GM23338 (cell line): ENCODE data around the gene IFITM10. TPM values are rescaled to one million over a fixed set of nuclear protein-coding genes. Genes with fewer than 3 reads are reported as not detected.

ENCODE experiments used
- ATAC-seq: fragments of 200-7000 bp; cut with Tn5 transposase; 3 replicates; pipeline ENCODE4 v1.9.1; 2020
- DNase-seq: peaks from one replicate; pipeline ENCODE4 v3.0.0-alpha.2; 2015; ENCODE audit warnings: low spot score
- H2AFZ ChIP-seq: fragments of 200-600 bp; sonication (generic); 2 replicates; pipeline ENCODE4 v1.8.0; 2016; ENCODE audit warnings: antibody characterized with exemption, mild to moderate bottlenecking, moderate library complexity
- H3F3A ChIP-seq: fragments of 200-600 bp; sonication (generic); replicated peaks from 2 replicates; pipeline ENCODE4 v1.8.0; 2017; ENCODE audit warnings: antibody characterized with exemption, mixed run types, low read depth
- H3K27ac ChIP-seq: fragments of 200-600 bp; sonication (generic); 2 replicates; pipeline ENCODE4 v1.6.1; 2016; ENCODE audit warnings: low read depth
- H3K27me3 ChIP-seq: fragments of 200-600 bp; sonication (generic); 2 replicates; pipeline ENCODE4 v1.8.0; 2016; ENCODE audit warnings: mild to moderate bottlenecking, mixed run types, moderate library complexity; ENCODE audit not compliant: insufficient read depth
- H3K36me3 ChIP-seq: fragments of 200-600 bp; sonication (generic); 2 replicates; pipeline ENCODE4 v1.8.0; 2016; ENCODE audit warnings: mild to moderate bottlenecking; ENCODE audit not compliant: insufficient read depth
- H3K4me1 ChIP-seq: fragments of 200-600 bp; sonication (generic); 2 replicates; pipeline ENCODE4 v1.8.0; 2016; ENCODE audit warnings: mild to moderate bottlenecking, moderate library complexity; ENCODE audit not compliant: insufficient read depth
- H3K4me2 ChIP-seq: fragments of 200-600 bp; sonication (generic); 2 replicates; pipeline ENCODE4 v1.7.1; 2017; ENCODE audit warnings: mixed run types
- H3K4me3 ChIP-seq: fragments of 200-600 bp; sonication (generic); 2 replicates; pipeline ENCODE4 v1.6.1; 2016; ENCODE audit warnings: mixed run types
- H3K79me2 ChIP-seq: fragments of 200-600 bp; sonication (generic); replicated peaks from 2 replicates; pipeline ENCODE4 v1.8.0; 2017; ENCODE audit warnings: mild to moderate bottlenecking; ENCODE audit not compliant: insufficient read depth
- H3K9me2 ChIP-seq: fragments of 200-600 bp; sonication (generic); 2 replicates; pipeline ENCODE4 v1.8.0; 2017; ENCODE audit not compliant: insufficient read depth
- H4K20me1 ChIP-seq: fragments of 200-600 bp; sonication (generic); replicated peaks from 2 replicates; pipeline ENCODE4 v1.8.0; 2017; ENCODE audit warnings: mild to moderate bottlenecking; ENCODE audit not compliant: insufficient read depth
- H3K27ac Mint-ChIP-seq: 2 replicates; pipeline ENCODE4 v1.8.0; 2020; ENCODE audit warnings: inconsistent platforms, mild to moderate bottlenecking, moderate library complexity, mixed read lengths
- H3K27me3 Mint-ChIP-seq: 3 replicates; pipeline ENCODE4 v1.8.0; 2022; ENCODE audit warnings: low read depth, mild to moderate bottlenecking, moderate library complexity, mixed read lengths, inconsistent platforms; ENCODE audit not compliant: insufficient read depth, poor library complexity
- H3K36me3 Mint-ChIP-seq: 3 replicates; pipeline ENCODE4 v1.8.0; 2021; ENCODE audit warnings: low read depth, mild to moderate bottlenecking, inconsistent platforms, moderate library complexity, mixed read lengths
- H3K4me1 Mint-ChIP-seq: 3 replicates; pipeline ENCODE4 v1.8.0; 2020; ENCODE audit warnings: mild to moderate bottlenecking, inconsistent platforms, mixed read lengths
- H3K4me3 Mint-ChIP-seq: 3 replicates; pipeline ENCODE4 v1.8.0; 2021; ENCODE audit warnings: moderate library complexity, mild to moderate bottlenecking, inconsistent platforms, mixed read lengths
- H3K9me3 Mint-ChIP-seq: 3 replicates; pipeline ENCODE4 v1.8.0; 2020; ENCODE audit warnings: moderate library complexity, mild to moderate bottlenecking, inconsistent platforms, mixed read lengths
- CTCF ChIP-seq, 2 experiments: fragments of 200-600 bp in 1 of 2; sonication (generic) in 1 of 2; conservative IDR thresholded peaks; 2 replicates each; pipeline versions ENCODE4 v1.5.1 to v1.6.1; 2016 to 2017; ENCODE audit warnings: antibody characterized with exemption in 2 of 2, low read depth in 2 of 2, mild to moderate bottlenecking in 2 of 2, moderate library complexity in 1 of 2
- ETS1 ChIP-seq: IDR thresholded peaks from 2 replicates; pipeline ENCODE4 v1.6.1; 2016; ENCODE audit warnings: antibody characterized with exemption
- EZH2 ChIP-seq: fragments of 200-600 bp; sonication (generic); IDR thresholded peaks from one replicate; pipeline ENCODE4 v1.8.0; 2017; ENCODE audit warnings: antibody characterized with exemption, mild to moderate bottlenecking, low read depth; ENCODE audit not compliant: unreplicated experiment
- EZH2phosphoT487 ChIP-seq: fragments of 200-600 bp; sonication (generic); IDR thresholded peaks from one replicate; pipeline ENCODE4 v1.8.1; 2018; ENCODE audit warnings: antibody characterized with exemption; ENCODE audit not compliant: unreplicated experiment
- JUNB ChIP-seq: IDR thresholded peaks from one replicate; pipeline ENCODE4 v1.6.1; 2016; ENCODE audit warnings: antibody characterized with exemption; ENCODE audit not compliant: unreplicated experiment
- NANOG ChIP-seq: IDR thresholded peaks from 2 replicates; pipeline ENCODE4 v1.6.1; 2016; ENCODE audit warnings: antibody characterized with exemption, borderline replicate concordance
- ZNF114 ChIP-seq: fragments of 250-450 bp; sonication (Bioruptor Pico); IDR thresholded peaks from 2 replicates; pipeline ENCODE4 v1.5.0; 2020; ENCODE audit warnings: mild to moderate bottlenecking, moderate library complexity
- polyA plus RNA-seq: library from polyadenylated mRNA; unstranded; fragments of >200 nt; fragmentation: Nextera tagmentation; extraction: Ambion mirVana; gene quantifications from 2 replicates; pipeline ENCODE4 v1.2.1, GENCODE V29; 2016
- total RNA-seq: library from RNA; depleted of rRNA; stranded (reverse); fragments of >200 nt; shearing (Covaris generic); gene quantifications from 2 replicates; pipeline ENCODE4 v1.2.3, GENCODE V29; 2014
- TF ChIP-seq, protein P1 (sequence below): IDR thresholded peaks from one replicate; pipeline ENCODE4 v1.6.1; 2018; ENCODE audit warnings: antibody characterized with exemption; ENCODE audit not compliant: unreplicated experiment

IFITM10 gene
- total and polyA plus RNA-seq, 2 experiments from 2014 or later = 0.06 TPM; not detected in 1

DNA sequence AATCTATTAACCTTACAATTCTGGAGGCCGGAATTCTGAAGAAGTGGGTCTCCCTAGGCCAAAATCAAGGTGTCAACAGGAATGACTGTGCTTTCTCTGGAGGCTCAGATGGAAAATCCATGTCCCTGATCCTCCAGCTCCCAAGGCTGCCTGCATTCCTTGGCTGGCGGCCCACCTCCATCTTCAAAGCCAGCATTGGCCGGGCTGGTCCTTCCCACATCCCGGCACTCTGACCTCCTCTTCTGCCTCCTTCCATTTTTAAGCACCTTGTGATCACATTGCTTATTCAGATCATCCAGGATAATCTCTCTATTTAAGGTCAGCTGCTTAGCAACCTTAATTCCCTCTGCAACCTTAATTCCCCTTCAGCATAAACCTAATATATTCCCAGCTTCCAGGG, 36.1 kb upstream of the IFITM10 start:
- Histone ChIP-seq H3K36me3 (no peaks in the 10 kb centered on the region), H3K27ac (no peak overlapping the region), H3K4me1 (no peaks in the 10 kb centered on the region), H3K27me3 (no peaks in the 10 kb centered on the region), H2AFZ (no peak overlapping the region), H3K9me2 (no peaks in the 10 kb centered on the region), H3F3A (no peaks in the 10 kb centered on the region), H4K20me1 (no peaks in the 10 kb centered on the region), H3K4me3 (no peak overlapping the region), H3K4me2 (no peak overlapping the region), H3K79me2 (no peaks in the 10 kb centered on the region)
- Mint-ChIP-seq H3K4me3 (no peak overlapping the region), H3K27ac (no peak overlapping the region), H3K9me3 (no peaks in the 10 kb centered on the region), H3K4me1 (peaks cover 2% of the 10 kb centered on the region; the same call in 1 of the 3 replicates), H3K36me3 (no peaks in the 10 kb centered on the region), H3K27me3 (peaks cover 9% of the 10 kb centered on the region)
- DNase-seq (no peak), ATAC-seq (no peak)
- TF ChIP-seq EZH2phosphoT487 = no peak
- TF ChIP-seq ETS1 = no peak
- no peak for TF ChIP-seq NANOG
- TF ChIP-seq CTCF (conservative IDR thresholded peaks at IDR 0.05; ENCODE audit: low read depth in 2 of 2) = no peak

GRCh38 chr11:1785749-1786413, 35.5 kb upstream of the IFITM10 start:
- Mint-ChIP-seq H3K4me3 (no peak overlapping the region), H3K4me1 (peaks cover 2% of the 10 kb centered on the region; the same call in 1 of the 3 replicates), H3K27me3 (peaks cover 9% of the 10 kb centered on the region), H3K27ac (no peak overlapping the region), H3K9me3 (no peaks in the 10 kb centered on the region), H3K36me3 (no peaks in the 10 kb centered on the region)
- Histone ChIP-seq H3K79me2 (no peaks in the 10 kb centered on the region), H3K4me3 (no peak overlapping the region), H3K27ac (no peak overlapping the region), H3K36me3 (no peaks in the 10 kb centered on the region), H2AFZ (no peak overlapping the region), H3K9me2 (no peaks in the 10 kb centered on the region), H4K20me1 (no peaks in the 10 kb centered on the region), H3K27me3 (no peaks in the 10 kb centered on the region), H3F3A (no peaks in the 10 kb centered on the region), H3K4me1 (no peaks in the 10 kb centered on the region), H3K4me2 (no peak overlapping the region)
- no peak for DNase-seq
- TF ChIP-seq ZNF114 (CRISPR knock-in tag) (no peak), EZH2 (no peak), EZH2phosphoT487 (no peak), JUNB (no peak)
- TF ChIP-seq, protein P1, sequence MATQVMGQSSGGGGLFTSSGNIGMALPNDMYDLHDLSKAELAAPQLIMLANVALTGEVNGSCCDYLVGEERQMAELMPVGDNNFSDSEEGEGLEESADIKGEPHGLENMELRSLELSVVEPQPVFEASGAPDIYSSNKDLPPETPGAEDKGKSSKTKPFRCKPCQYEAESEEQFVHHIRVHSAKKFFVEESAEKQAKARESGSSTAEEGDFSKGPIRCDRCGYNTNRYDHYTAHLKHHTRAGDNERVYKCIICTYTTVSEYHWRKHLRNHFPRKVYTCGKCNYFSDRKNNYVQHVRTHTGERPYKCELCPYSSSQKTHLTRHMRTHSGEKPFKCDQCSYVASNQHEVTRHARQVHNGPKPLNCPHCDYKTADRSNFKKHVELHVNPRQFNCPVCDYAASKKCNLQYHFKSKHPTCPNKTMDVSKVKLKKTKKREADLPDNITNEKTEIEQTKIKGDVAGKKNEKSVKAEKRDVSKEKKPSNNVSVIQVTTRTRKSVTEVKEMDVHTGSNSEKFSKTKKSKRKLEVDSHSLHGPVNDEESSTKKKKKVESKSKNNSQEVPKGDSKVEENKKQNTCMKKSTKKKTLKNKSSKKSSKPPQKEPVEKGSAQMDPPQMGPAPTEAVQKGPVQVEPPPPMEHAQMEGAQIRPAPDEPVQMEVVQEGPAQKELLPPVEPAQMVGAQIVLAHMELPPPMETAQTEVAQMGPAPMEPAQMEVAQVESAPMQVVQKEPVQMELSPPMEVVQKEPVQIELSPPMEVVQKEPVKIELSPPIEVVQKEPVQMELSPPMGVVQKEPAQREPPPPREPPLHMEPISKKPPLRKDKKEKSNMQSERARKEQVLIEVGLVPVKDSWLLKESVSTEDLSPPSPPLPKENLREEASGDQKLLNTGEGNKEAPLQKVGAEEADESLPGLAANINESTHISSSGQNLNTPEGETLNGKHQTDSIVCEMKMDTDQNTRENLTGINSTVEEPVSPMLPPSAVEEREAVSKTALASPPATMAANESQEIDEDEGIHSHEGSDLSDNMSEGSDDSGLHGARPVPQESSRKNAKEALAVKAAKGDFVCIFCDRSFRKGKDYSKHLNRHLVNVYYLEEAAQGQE = no peak
- peak; percentile 87 for ATAC-seq
